Measurements from ENCODE around the gene MDP1. TPM values are rescaled to one million over a fixed set of nuclear protein-coding genes. Genes with fewer than 3 reads are reported as not detected.

MDP1 gene
- 10 to 100 TPM; 13.1 to 55.9 (median 25.4) TPM for total RNA-seq

- peak; percentile 81 to 86 for DNase-seq
- H3K4me3 ChIP-seq (replicated peaks in 1 of 3): peak within 1 kb of the TSS; percentile 37 to 95 (median 63)
- peaks cover 0 to 28% of the 10 kb centered on the region in 2 donors for H3K4me1 ChIP-seq
- H3K9me3 ChIP-seq: no peaks in the 10 kb centered on the region
- peak within 1 kb of the TSS; percentile 85 to 90 (median 87) for H3K27ac ChIP-seq
- WGBS, 2 donors: 0% methylated on average over 29 to 37 of the region's 40 CpGs
- H3K27me3 ChIP-seq: no peaks in the 10 kb centered on the region
- TF ChIP-seq POLR2A (IDR thresholded peaks at IDR 0.05): peak in 1 of 2 donors; percentile 82
- TF ChIP-seq, protein P1, sequence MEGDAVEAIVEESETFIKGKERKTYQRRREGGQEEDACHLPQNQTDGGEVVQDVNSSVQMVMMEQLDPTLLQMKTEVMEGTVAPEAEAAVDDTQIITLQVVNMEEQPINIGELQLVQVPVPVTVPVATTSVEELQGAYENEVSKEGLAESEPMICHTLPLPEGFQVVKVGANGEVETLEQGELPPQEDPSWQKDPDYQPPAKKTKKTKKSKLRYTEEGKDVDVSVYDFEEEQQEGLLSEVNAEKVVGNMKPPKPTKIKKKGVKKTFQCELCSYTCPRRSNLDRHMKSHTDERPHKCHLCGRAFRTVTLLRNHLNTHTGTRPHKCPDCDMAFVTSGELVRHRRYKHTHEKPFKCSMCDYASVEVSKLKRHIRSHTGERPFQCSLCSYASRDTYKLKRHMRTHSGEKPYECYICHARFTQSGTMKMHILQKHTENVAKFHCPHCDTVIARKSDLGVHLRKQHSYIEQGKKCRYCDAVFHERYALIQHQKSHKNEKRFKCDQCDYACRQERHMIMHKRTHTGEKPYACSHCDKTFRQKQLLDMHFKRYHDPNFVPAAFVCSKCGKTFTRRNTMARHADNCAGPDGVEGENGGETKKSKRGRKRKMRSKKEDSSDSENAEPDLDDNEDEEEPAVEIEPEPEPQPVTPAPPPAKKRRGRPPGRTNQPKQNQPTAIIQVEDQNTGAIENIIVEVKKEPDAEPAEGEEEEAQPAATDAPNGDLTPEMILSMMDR (IDR thresholded peaks at IDR 0.05): peak in 5 of 6 experiments; percentile 23 to 60 (median 54)
- intact Hi-C loops (cut with DNase I): no loop called here
- peaks cover 0 to under 1% of the 10 kb centered on the region in 2 donors for H3K36me3 ChIP-seq
Measured at GRCh38 chr14:24215495-24216344, at the start of gene MDP1. TSS of gene MDP1 (minus strand) at chr14:24216066. CDS start at chr14:24215955, 111 bp downstream.

GRCh38 chr14:24264298-24264697 is 48.4 kb upstream of the MDP1 start:
- TF ChIP-seq, protein P1 (IDR thresholded peaks at IDR 0.05): no peak
- TF ChIP-seq POLR2A (IDR thresholded peaks at IDR 0.05): no peak
- no peak overlapping the region for H3K4me3 ChIP-seq (replicated peaks in 1 of 3)
- 78 to 89% methylated on average over 6 of the region's 6 CpGs for WGBS, 2 donors
- peaks cover 7 to 9% of the 10 kb centered on the region in 2 donors for H3K4me1 ChIP-seq
- no peak for DNase-seq
- intact Hi-C loops (cut with DNase I): no loop called here
- H3K27ac ChIP-seq: no peak overlapping the region
- no peaks in the 10 kb centered on the region for H3K27me3 ChIP-seq
- H3K36me3 ChIP-seq: peaks cover 13 to 17% of the 10 kb centered on the region in 2 donors
- no peaks in the 10 kb centered on the region for H3K9me3 ChIP-seq

GRCh38 chr14:24263848-24264247 is 48.0 kb upstream of the MDP1 start:
- TF ChIP-seq, protein P1 (IDR thresholded peaks at IDR 0.05): no peak
- no peak for TF ChIP-seq POLR2A (IDR thresholded peaks at IDR 0.05)
- H3K9me3 ChIP-seq: no peaks in the 10 kb centered on the region
- peaks cover 12 to 14% of the 10 kb centered on the region in 2 donors for H3K4me1 ChIP-seq
- H3K4me3 ChIP-seq (replicated peaks in 1 of 3): no peak overlapping the region
- DNase-seq: no peak
- intact Hi-C loops (cut with DNase I): no loop called here
- 77 to 79% methylated on average over 6 of the region's 6 CpGs for WGBS, 2 donors
- no peak overlapping the region for H3K27ac ChIP-seq
- H3K36me3 ChIP-seq: peaks cover 13 to 17% of the 10 kb centered on the region in 2 donors
- no peaks in the 10 kb centered on the region for H3K27me3 ChIP-seq

DNA sequence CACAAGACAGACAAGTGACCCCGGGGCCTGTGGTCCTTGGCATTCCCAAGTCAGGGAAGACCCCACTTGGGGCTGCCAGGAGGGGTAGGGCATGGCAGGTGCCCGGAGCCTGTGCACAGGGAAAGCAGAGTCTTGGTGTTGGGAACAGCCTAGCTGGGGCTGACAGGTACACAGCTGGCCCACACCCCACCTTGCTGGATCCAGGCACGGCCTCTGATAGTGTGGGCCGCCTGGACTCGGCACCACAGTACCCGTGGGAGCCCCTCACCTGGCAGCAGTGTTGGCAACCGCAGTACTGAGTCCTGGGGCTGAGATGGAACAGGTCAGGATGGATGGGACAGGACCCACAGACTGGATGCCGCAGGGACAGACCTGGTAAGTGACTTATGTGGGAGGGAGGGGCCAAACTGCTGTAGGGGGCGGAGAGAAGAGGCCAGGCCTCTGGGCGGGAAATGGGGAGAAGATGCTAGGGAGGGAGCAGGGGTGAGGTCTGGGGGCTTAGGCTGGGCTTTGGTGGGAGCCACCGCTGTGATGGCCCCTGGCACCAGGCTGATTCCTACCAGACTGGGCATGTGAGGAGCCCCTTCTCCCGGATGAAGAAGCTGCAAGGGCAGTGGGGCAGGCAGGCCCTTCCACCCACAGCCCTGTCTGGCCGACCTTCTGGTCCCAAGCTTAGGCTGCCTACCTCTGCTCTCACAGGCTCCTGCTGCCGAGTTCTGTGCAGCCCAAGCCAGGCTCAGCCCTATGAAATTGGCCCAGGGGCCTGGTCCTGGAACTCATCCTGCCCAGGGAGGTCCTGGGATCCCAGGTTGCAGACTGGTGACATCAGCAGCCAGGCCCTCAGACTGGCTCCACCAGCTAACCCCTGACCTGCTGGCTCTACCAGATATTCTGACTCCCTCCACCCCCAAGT is 47.2 kb upstream of the MDP1 start, which contains the start of gene TGM1:
TSS of gene TGM1 (minus strand) at position 357 of the 913 bp plus-strand sequence. CDS start 825 bp downstream, outside the sequence.
- TF ChIP-seq, protein P1 (IDR thresholded peaks at IDR 0.05): no peak
- TF ChIP-seq POLR2A (IDR thresholded peaks at IDR 0.05): no peak
- no peak within 1 kb of the TSS for H3K27ac ChIP-seq
- H3K27me3 ChIP-seq: no peaks in the 10 kb centered on the region
- WGBS, 2 donors: 78 to 88% methylated on average over 9 to 13 of the region's 14 CpGs
- H3K36me3 ChIP-seq: peaks cover 13 to 16% of the 10 kb centered on the region in 2 donors
- peaks cover 15 to 16% of the 10 kb centered on the region in 2 donors for H3K4me1 ChIP-seq
- no peak within 1 kb of the TSS for H3K4me3 ChIP-seq (replicated peaks in 1 of 3)
- no peaks in the 10 kb centered on the region for H3K9me3 ChIP-seq
- no peak for DNase-seq
- intact Hi-C loops (cut with DNase I): no loop called here

Data from thyroid gland (tissue), 4 donors.